H1 (cell line): Measurements from ENCODE around the gene SURF1. TPM values are rescaled to one million over a fixed set of nuclear protein-coding genes. Genes with fewer than 3 reads are reported as not detected.

Experiments
- CBX5 ChIP-seq: fragments of 300-800, 300-1000 bp; sonication (generic); IDR thresholded peaks from 2 replicates; pipeline ENCODE4 v1.7.1; 2016; ENCODE audit warnings: antibody characterized with exemption, low read length, low read depth
- POLR2A ChIP-seq, 2 experiments: IDR thresholded peaks; 1 replicate in 1 of 2; 2 replicates in 1 of 2; pipeline ENCODE4 v1.6.1; 2011; ENCODE audit warnings: low read depth in 2 of 2, low read length in 2 of 2, mild to moderate bottlenecking in 2 of 2; ENCODE audit errors: control extremely low read depth in 1 of 2
- POLR2AphosphoS5 ChIP-seq: IDR thresholded peaks from 2 replicates; pipeline ENCODE4 v1.6.1; 2011; ENCODE audit warnings: low read depth, low read length
- TAF7 ChIP-seq: optimal IDR thresholded peaks from 2 replicates; pipeline ENCODE3; 2011; ENCODE audit warnings: low read depth, mild to moderate bottlenecking, inconsistent platforms, low read length, moderate library complexity, borderline replicate concordance
- TBP ChIP-seq: IDR thresholded peaks from 2 replicates; pipeline ENCODE4 v1.6.1; 2011; ENCODE audit warnings: low read depth, low read length, improper control_type of control experiment
- polyA plus RNA-seq, 7 experiments: library from polyadenylated mRNA; depleted of rRNA in 3 of 7; stranded (reverse) in 5 of 7; unstranded in 2 of 7; fragments of >200 nt in 5 of 7; fragments of 200-250 nt in 2 of 7; gene quantifications; 1 replicate in 5 of 7; 2 replicates in 1 of 7; 4 replicates in 1 of 7; pipeline versions ENCODE4 v1.2.1 to v1.2.3, GENCODE V29; 2011 to 2013; ENCODE audit warnings: missing spikeins in 2 of 7, mixed read lengths in 2 of 7
- total RNA-seq: library from RNA; stranded (reverse); fragmentation: NEBNext Ultra II Directional; extraction: Animal tissue kit (Norgen Biotek cat#: 25700); gene quantifications from 2 replicates; pipeline ENCODE4 v1.2.1, GENCODE V29; 2021

The SURF1 gene
- total and polyA plus RNA-seq, 2 of the 8 experiments (the other 6 are each of a cell fraction or from before 2014, with no cell fraction given), result 43.1 to 44.7 TPM

DNA sequence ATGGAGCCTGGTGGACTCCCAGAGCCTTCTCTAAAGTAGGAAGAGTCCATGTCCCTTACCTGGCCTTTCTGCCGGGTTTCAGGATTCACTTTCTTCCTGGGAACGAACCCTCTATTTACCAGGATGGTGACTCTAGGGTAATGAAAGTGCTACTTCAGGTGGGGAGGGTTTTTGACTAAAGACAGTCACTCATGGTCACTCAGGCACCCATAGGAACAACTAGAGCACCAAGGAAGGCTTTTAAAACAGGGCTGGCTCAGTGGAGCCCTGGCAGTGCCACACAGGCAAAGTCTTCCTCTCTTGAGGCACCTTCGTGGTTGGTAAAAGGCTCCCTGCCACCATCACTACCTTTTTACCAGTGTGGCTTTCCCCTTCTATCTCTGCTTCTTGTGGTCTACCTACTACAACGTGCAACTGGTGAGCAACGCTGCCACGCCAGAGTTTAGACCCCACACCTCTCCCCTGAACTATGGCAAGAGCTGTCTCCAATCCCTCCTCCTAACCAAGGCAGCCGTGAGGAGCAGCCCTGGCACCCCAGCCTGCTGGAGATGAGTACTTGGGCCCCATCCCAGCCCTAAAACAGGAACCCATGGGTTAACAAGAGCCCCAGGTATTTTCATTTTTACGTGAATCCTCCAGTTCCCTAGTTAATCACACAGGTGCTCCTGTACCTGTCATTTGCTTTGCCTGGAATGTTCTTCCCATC is 3.5 kb downstream of the SURF1 start (continued):
- TF ChIP-seq POLR2A (IDR thresholded peaks at IDR 0.05; ENCODE audit: control extremely low read depth in 1 of 2, low read depth in 2 of 2, low read length in 2 of 2) (peak in 1 of 2 experiments; percentile 83; a peak in 2 of 3 replicates), TAF7 (peak; percentile 51), TBP (no peak), CBX5 (no peak), POLR2AphosphoS5 (peak; percentile 86; the same call in 1 of the 2 replicates)
